Fibroblast of villous mesenchyme (primary cell): Measurements from ENCODE around the gene ACOT6. TPM values are rescaled to one million over a fixed set of nuclear protein-coding genes. Genes with fewer than 3 reads are reported as not detected.

Experiments
- DNase-seq: peaks from one replicate; pipeline ENCODE4 v3.0.0-alpha.2; 2010; ENCODE audit warnings: low read depth
- H3K4me3 ChIP-seq: 2 replicates; pipeline ENCODE4 v1.5.1; 2011; ENCODE audit warnings: low read depth, mild to moderate bottlenecking, low read length
- total RNA-seq: library from RNA; depleted of rRNA; stranded (reverse); fragments of >200 nt; gene quantifications from 2 replicates; pipeline ENCODE4 v1.2.3, GENCODE V29; 2012
- TF ChIP-seq, protein P1 (sequence below): IDR thresholded peaks from 2 replicates; pipeline ENCODE4 v1.5.1; 2012; ENCODE audit warnings: low read depth, mild to moderate bottlenecking, low read length; ENCODE audit not compliant: insufficient read depth

The ACOT6 gene
- total RNA-seq, 1 donor: under 0.01 TPM

DNA sequence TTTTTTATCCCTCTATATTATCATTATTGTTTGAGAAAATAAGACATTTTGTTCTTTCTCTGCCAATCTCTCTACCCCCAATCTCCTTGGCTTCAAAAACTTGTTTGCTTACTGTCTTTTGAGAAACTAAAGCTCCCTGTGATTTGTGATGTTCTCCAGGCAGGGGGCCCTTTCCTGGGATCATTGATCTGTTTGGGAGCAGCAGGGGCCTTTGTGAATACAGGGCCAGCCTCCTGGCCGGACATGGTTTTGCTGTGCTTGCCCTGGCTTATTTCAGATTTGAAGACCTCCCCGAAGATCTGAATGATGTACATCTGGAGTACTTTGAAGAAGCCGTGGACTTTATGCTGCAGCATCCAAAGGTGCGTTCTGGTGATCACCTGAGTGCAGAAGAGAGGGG lies 4.5 kb downstream of the ACOT6 start:
- DNase-seq: no peak
- TF ChIP-seq, protein P1, sequence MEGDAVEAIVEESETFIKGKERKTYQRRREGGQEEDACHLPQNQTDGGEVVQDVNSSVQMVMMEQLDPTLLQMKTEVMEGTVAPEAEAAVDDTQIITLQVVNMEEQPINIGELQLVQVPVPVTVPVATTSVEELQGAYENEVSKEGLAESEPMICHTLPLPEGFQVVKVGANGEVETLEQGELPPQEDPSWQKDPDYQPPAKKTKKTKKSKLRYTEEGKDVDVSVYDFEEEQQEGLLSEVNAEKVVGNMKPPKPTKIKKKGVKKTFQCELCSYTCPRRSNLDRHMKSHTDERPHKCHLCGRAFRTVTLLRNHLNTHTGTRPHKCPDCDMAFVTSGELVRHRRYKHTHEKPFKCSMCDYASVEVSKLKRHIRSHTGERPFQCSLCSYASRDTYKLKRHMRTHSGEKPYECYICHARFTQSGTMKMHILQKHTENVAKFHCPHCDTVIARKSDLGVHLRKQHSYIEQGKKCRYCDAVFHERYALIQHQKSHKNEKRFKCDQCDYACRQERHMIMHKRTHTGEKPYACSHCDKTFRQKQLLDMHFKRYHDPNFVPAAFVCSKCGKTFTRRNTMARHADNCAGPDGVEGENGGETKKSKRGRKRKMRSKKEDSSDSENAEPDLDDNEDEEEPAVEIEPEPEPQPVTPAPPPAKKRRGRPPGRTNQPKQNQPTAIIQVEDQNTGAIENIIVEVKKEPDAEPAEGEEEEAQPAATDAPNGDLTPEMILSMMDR: no peak
- no peak overlapping the region for H3K4me3 ChIP-seq

DNA sequence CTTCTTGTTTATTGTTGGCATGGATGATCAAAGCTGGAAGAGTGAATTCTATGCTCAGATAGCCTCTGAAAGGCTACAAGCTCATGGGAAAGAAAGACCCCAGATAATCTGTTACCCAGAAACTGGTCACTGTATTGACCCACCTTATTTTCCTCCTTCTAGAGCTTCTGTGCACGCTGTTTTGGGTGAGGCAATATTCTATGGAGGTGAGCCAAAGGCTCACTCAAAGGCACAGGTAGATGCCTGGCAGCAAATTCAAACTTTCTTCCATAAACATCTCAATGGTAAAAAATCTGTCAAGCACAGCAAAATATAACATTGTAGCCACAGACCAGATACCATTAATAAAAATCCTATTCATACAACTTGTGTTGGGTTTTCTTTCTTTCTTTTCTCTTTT lies 7.2 kb downstream of the ACOT6 start:
- H3K4me3 ChIP-seq: no peak overlapping the region
- TF ChIP-seq, protein P1: no peak
- no peak for DNase-seq

DNA sequence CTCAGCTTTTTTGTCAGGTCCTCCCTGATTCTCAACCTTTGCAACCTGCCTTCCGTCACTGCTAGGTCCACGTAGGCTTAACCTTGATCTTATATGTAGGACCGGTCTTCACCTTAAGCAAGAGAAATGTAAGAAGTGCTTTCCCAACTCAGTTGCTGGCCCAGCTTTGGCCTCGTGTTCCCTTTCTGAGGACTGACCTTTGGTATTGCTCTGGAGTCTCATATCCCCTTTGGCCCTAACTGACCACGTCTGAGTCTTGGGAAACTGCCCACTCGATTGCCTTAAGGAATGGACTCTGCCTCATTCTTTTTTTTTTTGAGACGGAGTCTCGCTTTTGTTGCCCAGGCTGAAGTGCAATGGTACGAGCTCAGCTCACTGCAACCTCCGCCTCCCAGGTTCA lies 8.0 kb downstream of the ACOT6 start:
- TF ChIP-seq, protein P1: no peak
- H3K4me3 ChIP-seq: no peak overlapping the region
- no peak for DNase-seq

DNA sequence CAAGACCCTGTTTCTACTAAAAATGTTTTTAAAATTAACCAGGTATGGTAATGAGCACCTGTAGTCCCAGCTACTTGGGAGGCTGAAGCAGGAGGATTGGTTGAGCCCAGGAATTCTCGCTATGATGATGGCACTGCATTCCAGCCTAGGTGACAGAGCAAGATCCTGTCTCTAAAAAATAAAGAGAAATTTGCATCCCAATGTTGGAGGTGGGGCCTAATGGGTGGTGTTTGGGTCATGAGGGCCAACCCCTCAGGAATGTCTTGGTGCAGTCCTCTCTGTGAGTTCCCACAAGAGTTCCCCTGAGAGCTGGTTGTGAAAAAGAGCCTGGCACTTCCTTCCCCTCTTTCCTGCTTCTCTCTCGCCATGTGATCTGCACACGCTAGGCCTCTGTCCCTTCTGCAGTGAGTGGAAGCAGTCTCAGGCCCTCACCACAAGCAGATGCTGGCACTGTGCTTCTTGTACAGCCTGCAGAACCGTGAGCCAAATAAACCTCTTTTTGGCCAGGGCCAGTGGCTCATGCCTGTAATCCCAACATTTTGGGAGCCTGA lies 11.3 kb downstream of the ACOT6 start:
- DNase-seq: no peak
- no peak overlapping the region for H3K4me3 ChIP-seq
- TF ChIP-seq, protein P1: no peak

DNA sequence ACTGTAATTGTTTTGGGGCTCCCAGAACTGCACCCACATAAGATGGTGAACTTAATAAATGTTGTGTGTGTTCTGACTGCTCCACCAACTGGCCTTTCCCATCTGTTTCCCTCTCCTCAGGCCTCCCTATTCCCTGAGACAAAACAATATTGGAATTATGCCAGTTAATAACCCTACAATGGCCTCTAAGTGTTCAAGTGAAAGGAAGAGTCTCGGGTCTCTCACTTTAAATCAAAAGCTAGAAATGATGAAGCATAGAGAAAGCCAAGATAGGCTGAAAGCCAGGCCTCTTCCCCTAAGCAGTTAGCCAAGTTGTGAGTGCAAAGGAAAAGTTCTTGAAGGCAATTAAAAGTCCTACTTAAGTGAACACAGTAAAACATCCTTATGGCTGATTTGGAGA lies 13.4 kb downstream of the ACOT6 start:
- TF ChIP-seq, protein P1: no peak
- no peak overlapping the region for H3K4me3 ChIP-seq
- DNase-seq: no peak

DNA sequence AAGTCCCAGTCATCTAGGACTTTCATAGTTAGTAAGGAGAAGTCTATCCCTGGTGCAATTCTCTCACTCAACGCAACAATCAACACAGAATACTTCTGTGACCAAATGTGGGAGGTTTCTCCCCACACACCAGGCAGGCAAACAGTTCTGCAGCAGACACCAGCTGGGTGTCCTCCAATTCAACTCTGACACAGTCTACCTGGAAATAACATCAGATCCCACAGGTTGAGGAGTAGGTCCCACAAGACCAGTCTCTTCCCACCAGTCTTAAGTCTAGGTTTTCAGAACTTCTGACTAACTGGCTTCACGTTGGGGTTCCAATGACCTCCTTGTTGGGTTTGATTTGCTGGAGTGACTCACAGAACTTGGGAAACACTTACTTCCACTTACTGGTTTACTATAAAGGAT lies 14.8 kb downstream of the ACOT6 start:
- TF ChIP-seq, protein P1: no peak
- no peak overlapping the region for H3K4me3 ChIP-seq
- DNase-seq: no peak
